CD4-positive, alpha-beta T cell treated with Interferon gamma for 1 hour (primary cell): Measurements from ENCODE around the gene EGFR.
"Not testable (repeated sequence)": the region's sequence is repeated elsewhere in the genome, so short reads cannot be mapped to it uniquely, and the experiment has no call there.

Experiments used
- DNase-seq: peaks from one replicate; pipeline ENCODE4 v3.0.0-alpha.2; 2020

The EGFR gene

DNA sequence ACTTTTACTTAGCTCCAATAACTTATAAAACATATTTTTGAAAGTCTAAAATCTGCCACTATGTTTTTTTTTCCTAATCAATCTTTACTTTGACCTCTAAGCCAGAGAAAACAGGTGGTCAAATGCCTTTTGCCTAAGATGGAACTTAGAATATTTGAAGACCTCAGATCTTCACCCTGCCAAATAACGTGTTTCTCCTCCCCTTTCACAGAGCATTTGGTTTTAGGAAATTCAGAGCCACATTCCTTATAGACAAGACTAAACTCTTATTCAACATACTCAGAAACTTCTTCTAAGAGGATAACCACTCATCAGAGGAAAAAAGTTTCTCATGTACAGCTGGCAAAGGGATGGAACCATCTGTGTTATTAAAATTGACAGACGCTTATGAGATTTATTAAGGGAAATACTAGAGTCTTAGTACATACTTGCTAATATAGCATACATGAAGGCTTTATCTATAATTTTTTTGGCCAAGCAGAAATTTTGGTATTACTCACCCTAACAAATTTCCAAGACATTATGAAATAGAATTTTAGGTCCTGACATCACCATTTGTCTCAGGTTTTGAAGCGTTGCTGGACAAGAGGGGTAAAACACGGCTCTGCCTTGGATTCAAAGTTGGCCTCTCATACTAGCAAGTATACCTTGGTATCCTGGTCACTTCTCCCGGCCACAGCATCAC is 2.6 kb upstream of the EGFR start:
- DNase-seq, result no peak

DNA sequence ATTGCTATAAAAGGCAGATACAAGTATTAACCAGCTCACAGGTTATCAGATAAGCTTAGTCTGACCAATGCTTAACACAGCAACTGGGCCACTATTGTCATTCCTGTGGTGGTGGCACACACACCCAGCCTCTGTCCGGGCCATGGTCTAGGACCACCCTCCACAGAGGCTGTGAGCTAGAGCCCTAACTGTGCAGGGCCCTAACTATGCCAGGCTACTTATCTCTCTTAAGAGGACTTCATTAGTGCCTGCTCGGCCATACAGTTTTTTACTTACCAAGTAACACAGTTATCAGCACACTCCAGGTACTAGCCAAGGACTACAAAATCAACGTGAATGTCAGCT is 2.1 kb upstream of the EGFR start:
- no peak for DNase-seq

- DNase-seq, result no peak
These were observed 976 bp upstream of the EGFR start for GRCh38 chr7:55017841-55018240.

DNA sequence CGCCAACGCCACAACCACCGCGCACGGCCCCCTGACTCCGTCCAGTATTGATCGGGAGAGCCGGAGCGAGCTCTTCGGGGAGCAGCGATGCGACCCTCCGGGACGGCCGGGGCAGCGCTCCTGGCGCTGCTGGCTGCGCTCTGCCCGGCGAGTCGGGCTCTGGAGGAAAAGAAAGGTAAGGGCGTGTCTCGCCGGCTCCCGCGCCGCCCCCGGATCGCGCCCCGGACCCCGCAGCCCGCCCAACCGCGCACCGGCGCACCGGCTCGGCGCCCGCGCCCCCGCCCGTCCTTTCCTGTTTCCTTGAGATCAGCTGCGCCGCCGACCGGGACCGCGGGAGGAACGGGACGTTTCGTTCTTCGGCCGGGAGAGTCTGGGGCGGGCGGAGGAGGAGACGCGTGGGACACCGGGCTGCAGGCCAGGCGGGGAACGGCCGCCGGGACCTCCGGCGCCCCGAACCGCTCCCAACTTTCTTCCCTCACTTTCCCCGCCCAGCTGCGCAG is 424 bp downstream of the EGFR start:
- no peak for DNase-seq

GRCh38 chr7:55019691-55020465 is 1.1 kb downstream of the EGFR start:
- DNase-seq, result no peak

DNA sequence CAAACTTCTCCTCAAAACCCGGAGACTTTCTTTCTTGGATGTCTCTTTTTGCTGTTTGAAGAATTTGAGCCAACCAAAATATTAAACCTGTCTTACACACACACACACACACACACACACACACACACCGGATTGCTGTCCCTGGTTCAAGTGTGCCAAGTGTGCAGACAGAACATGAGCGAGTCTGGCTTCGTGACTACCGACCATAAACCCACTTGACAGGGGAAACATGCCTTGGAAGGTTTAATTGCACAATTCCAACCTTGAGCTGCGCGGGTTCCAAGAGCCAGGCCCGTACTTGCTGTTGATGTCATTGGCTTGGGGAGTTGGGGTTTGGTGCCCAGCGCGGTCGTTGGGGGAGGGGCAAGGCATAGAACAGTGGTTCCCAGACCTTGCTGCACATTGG is 1.7 kb downstream of the EGFR start:
- DNase-seq, result no peak

- no peak for DNase-seq
These were observed 2.2 kb downstream of the EGFR start for GRCh38 chr7:55021053-55021452.

GRCh38 chr7:55022002-55022985 is 3.5 kb downstream of the EGFR start:
- no peak for DNase-seq

GRCh38 chr7:55023841-55024505 is 5.2 kb downstream of the EGFR start:
- no peak for DNase-seq

DNA sequence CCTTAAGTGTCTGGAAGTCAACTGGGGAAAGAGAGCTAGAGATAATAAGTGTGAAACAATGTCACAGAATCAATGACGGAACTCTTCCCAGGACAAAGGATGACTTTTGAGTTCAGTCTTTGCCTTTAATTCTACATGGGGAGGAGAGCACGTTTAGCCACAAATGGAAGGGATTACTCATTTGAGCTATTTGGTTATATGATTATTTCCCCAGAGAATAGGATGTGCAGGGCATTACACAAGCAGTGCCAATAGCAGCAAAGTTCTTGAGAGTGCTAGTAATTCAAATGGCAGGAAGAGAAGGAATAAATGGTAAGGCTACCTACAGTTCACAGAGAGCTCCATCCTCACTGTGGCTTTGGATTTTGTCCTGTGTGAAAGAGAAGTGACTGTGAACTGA is 6.0 kb downstream of the EGFR start:
- DNase-seq, result no peak

DNA sequence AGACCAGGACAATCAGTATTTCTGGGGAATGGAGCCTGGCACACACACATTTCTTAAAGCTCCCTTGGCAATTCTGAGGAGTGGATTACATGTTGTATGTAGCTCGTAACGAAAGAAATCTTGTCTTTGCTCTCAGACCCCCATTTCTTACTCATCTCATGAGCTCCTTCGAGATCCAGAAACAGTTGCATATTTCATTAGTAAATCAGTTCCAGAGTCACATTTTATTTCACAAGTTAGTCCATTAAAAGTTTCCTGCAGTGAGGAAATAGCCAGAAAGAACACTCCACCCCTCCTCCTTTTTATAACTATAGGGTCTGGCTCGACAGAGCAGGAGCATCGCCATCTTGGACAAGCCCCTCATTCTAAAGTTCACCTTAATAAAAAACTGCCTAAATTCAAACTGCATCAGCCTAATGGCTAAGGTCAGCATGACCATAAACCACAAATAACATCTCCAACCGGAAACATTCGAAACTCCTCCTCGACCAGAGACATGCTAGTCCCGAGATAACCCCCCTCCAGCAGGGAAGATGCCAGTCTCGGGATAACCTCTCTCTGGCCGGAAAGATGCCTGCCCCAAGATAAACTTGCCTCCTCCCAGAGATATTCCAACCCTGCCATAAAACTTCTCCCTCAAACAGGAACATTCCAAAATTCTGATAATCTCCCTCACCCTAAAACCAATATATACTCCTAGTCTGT is 7.4 kb downstream of the EGFR start:
- no peak for DNase-seq

GRCh38 chr7:55026867-55027490 is 8.2 kb downstream of the EGFR start:
- DNase-seq, result no peak

- DNase-seq, result no peak
These were observed 9.2 kb downstream of the EGFR start for GRCh38 chr7:55028011-55028410.

DNA sequence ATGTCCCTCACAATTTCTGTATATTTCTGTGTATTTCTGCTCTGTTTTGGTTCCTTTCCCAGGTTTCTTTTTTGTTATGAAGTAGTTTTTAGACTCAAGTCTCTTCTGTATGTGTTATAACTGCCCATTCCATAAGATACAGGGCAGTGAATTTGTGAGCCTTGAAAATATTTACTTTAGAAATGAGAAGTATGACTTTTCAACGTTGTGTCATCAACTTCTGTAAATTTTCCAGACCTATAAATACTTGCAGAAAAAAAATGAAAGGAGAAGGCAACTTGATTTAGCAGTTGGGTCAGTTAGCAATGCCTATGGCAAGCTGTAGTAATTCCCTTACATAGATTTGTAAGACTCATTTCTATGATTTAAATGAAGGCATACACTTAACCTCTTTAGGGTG is 11.5 kb downstream of the EGFR start:
- no peak for DNase-seq

GRCh38 chr7:55031075-55031474 is 12.3 kb downstream of the EGFR start:
- no peak for DNase-seq

- no peak for DNase-seq
These were observed 13.4 kb downstream of the EGFR start for GRCh38 chr7:55032069-55032699.

- no peak for DNase-seq
These were observed 14.5 kb downstream of the EGFR start for GRCh38 chr7:55033236-55033846.

DNA sequence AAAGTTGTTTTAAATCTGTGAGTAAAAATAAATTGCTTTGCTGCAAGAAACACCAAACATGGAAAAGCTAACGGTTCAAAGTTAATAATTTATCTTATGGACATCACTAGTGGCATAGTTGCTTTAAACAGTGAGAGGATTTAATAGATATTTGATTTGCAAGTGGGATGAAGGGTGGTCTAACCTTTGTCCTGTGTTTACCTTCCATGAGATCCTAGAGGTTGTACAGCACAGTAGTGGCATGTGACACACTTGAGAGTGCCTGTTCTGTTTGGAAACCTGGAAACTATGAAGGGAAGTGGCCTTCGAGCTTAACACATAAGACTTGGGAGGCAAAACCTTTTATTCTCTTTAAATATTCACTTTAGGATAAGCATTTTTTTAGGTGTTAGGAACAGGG is 16.0 kb downstream of the EGFR start:
- DNase-seq, result no peak

DNA sequence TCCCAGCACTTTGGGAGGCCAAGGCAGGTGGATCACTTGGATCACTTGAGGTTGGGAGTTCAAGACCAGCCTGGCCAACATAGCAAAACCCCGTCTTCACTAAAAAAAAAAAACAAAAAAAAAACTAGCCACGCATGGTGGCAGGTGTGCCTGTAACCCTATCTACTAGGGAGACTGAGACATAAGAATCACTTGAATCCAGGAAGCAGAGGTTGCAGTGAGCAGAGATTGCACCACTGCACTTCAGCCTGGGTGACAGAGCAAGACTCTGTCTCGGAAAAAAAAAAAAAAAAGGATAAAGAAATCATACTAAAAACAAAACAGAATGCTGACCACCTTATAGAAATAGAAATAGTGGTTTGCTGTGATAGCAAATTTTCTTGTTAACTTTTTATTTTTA is 16.6 kb downstream of the EGFR start:
- DNase-seq, result not testable (repeated sequence)

- DNase-seq, result no peak
These were observed 18.3 kb downstream of the EGFR start for GRCh38 chr7:55036950-55037736.
